IPS-20b (cell line): ENCODE data around the gene GINM1.

ENCODE experiments used
- H3K27ac ChIP-seq: one replicate; pipeline ENCODE4 v1.5.1; 2013; ENCODE audit warnings: low read length
- H3K27me3 ChIP-seq: 2 replicates; pipeline ENCODE4 v1.6.1; 2013; ENCODE audit warnings: mild to moderate bottlenecking, low read length, inconsistent platforms; ENCODE audit not compliant: insufficient read depth
- H3K36me3 ChIP-seq: 2 replicates; pipeline ENCODE4 v1.6.1; 2013; ENCODE audit warnings: low read depth, mild to moderate bottlenecking, inconsistent platforms, low read length, moderate library complexity; ENCODE audit not compliant: insufficient read depth
- H3K4me1 ChIP-seq: 2 replicates; pipeline ENCODE4 v1.6.1; 2013; ENCODE audit warnings: mild to moderate bottlenecking, control low read depth, inconsistent platforms, low read length, moderate library complexity; ENCODE audit not compliant: insufficient read depth
- H3K4me3 ChIP-seq: 2 replicates; pipeline ENCODE4 v1.5.1; 2013; ENCODE audit warnings: mild to moderate bottlenecking, low read length, inconsistent platforms
- H3K9ac ChIP-seq: 2 replicates; pipeline ENCODE4 v1.6.1; 2013; ENCODE audit warnings: low read depth, mild to moderate bottlenecking, inconsistent platforms, low read length, moderate library complexity
- H3K9me3 ChIP-seq: 2 replicates; pipeline ENCODE4 v1.6.1; 2013; ENCODE audit warnings: mild to moderate bottlenecking, low read depth, low read length, inconsistent platforms; ENCODE audit not compliant: insufficient read depth

Gene GINM1

DNA sequence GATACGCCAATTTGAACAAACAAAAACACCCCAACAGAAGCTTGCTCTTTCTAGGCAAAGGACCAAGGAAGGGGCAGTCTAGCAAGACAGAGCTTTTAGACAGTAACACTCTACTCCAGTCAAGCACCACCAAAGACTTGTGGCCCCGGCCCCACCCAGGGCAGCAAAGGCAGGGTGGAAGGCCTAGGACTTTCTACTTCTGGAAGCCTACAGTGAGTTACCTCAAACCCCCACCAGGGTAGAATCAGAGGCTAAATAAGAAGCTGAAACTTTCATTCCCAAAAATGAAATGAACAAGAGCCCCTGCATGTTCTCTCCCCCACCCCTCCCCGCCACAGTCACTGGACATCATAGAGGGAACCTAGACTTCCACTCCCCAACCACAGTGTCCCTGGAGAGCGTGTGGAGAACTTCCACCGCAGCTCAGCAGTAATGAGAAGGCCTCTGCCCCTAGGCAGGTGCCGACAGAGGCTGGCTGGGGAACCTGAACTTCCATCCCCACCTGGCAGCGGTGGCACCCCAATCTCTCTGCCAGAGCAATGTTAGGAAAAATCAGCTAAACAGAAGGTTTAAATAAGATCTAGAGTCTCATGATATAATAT, 42.3 kb downstream of the GINM1 start:
- Histone ChIP-seq H3K9me3 (no peaks in the 10 kb centered on the region), H3K27me3 (no peaks in the 10 kb centered on the region), H3K9ac (no peak overlapping the region), H3K4me1 (no peaks in the 10 kb centered on the region), H3K27ac (no peak overlapping the region), H3K4me3 (no peak overlapping the region), H3K36me3 (no peaks in the 10 kb centered on the region)

DNA sequence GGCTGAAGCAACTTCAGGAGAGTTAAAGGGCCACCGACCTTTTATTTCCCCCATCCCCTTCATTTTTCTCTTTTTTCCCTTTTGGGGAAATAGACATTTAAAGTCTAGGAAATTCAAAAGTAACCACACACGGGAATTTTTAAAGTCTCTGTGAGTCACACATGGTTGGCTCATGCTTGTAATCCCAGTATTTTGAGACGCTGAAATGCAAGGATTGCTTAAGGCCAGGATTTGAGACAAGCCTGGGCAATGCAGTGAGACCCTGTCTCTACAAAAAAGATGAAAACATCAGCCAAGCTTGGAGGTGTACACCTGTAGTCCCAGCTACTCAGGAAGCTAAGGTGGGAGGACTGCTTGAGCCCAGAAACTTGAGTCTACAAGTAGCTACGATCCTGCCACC, 48.2 kb downstream of the GINM1 start:
- no peak overlapping the region for H3K27ac ChIP-seq
- no peaks in the 10 kb centered on the region for H3K4me1 ChIP-seq
- no peaks in the 10 kb centered on the region for H3K9me3 ChIP-seq
- H3K36me3 ChIP-seq = no peaks in the 10 kb centered on the region
- H3K4me3 ChIP-seq = no peak overlapping the region
- H3K9ac ChIP-seq = no peak overlapping the region
- no peaks in the 10 kb centered on the region for H3K27me3 ChIP-seq

GRCh38 chr6:149615805-149616204, 49.6 kb downstream of the GINM1 start:
- Histone ChIP-seq H3K9ac (no peak overlapping the region), H3K27me3 (no peaks in the 10 kb centered on the region), H3K4me1 (no peaks in the 10 kb centered on the region), H3K4me3 (no peak overlapping the region), H3K27ac (no peak overlapping the region), H3K36me3 (no peaks in the 10 kb centered on the region), H3K9me3 (no peaks in the 10 kb centered on the region)

- no peaks in the 10 kb centered on the region for H3K9me3 ChIP-seq
- H3K27ac ChIP-seq = no peak overlapping the region
- H3K4me1 ChIP-seq = no peaks in the 10 kb centered on the region
- no peaks in the 10 kb centered on the region for H3K27me3 ChIP-seq
- no peak overlapping the region for H3K9ac ChIP-seq
- no peak overlapping the region for H3K4me3 ChIP-seq
- H3K36me3 ChIP-seq = peaks cover 13% of the 10 kb centered on the region
Observed at GRCh38 chr6:149627672-149628071, 61.5 kb downstream of the GINM1 start.

- H3K4me1 ChIP-seq = no peaks in the 10 kb centered on the region
- H3K9ac ChIP-seq = no peak overlapping the region
- H3K4me3 ChIP-seq = no peak overlapping the region
- H3K27ac ChIP-seq = no peak overlapping the region
- no peaks in the 10 kb centered on the region for H3K9me3 ChIP-seq
- no peaks in the 10 kb centered on the region for H3K27me3 ChIP-seq
- peaks cover 9% of the 10 kb centered on the region for H3K36me3 ChIP-seq
Observed at GRCh38 chr6:149628875-149629510, 62.8 kb downstream of the GINM1 start.

GRCh38 chr6:149634315-149634714, 68.1 kb downstream of the GINM1 start:
- Histone ChIP-seq H3K36me3 (peaks cover 8% of the 10 kb centered on the region), H3K4me3 (no peak overlapping the region), H3K9ac (no peak overlapping the region), H3K9me3 (no peaks in the 10 kb centered on the region), H3K27me3 (no peaks in the 10 kb centered on the region), H3K4me1 (no peaks in the 10 kb centered on the region), H3K27ac (no peak overlapping the region)

GRCh38 chr6:149636124-149636523, 69.9 kb downstream of the GINM1 start:
- Histone ChIP-seq H3K9me3 (no peaks in the 10 kb centered on the region), H3K9ac (no peak overlapping the region), H3K27me3 (no peaks in the 10 kb centered on the region), H3K27ac (no peak overlapping the region), H3K36me3 (0 out of 2 replicates have a peak, but pooled peaks cover 5% of the 10 kb centered on the region), H3K4me1 (no peaks in the 10 kb centered on the region), H3K4me3 (no peak overlapping the region)
